ENCODE results near the gene CDT1. TPM values are rescaled to one million over a fixed set of nuclear protein-coding genes. Genes with fewer than 3 reads are reported as not detected.

The CDT1 gene
- total and polyA plus RNA-seq, 5 experiments from 2014 or later, result 0.13 to 0.74 (median 0.36) TPM; not detected in 1

DNA sequence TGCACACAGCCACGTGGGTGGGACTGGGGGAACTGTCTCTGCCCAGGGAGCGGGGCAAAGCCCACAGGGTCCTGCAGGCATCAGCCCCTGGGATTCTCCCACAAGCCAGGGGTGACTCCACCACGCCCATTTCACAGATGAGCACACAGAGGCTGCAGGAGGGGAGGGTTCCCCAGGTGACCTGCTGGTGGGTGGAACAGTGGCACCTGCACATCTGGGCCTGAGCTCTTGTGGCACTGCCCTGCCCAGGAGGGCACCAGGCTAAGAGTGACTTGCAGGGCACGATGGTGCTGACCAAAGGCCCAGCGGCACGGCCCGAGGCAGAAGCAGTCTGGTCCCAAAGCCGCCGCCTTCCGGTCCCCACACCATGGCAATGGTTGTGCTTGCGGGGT is 42.5 kb upstream of the CDT1 start:
- DNase-seq (no peak), ATAC-seq (no peak)
- peaks cover 0 to 3% (median 0%) of the 10 kb centered on the region in 3 donors for H3K36me3 Mint-ChIP-seq
- no peak overlapping the region for H3K4me3 Mint-ChIP-seq
- POLR2A ChIA-PET, result interaction anchor here (2.6 to 4.0 kb wide), 2 partner anchors 10 to 16 kb away, joined by 12 to 15 read pairs; no protein-coding TSS in a partner anchor
- H3K4me1 Mint-ChIP-seq, result peaks cover 7 to 30% (median 17%) of the 10 kb centered on the region in 4 donors
- H3K9me3 Mint-ChIP-seq, result no peaks in the 10 kb centered on the region
- H3K27me3 Mint-ChIP-seq, result no peaks in the 10 kb centered on the region
- no peak overlapping the region for H3K27ac Mint-ChIP-seq

DNA sequence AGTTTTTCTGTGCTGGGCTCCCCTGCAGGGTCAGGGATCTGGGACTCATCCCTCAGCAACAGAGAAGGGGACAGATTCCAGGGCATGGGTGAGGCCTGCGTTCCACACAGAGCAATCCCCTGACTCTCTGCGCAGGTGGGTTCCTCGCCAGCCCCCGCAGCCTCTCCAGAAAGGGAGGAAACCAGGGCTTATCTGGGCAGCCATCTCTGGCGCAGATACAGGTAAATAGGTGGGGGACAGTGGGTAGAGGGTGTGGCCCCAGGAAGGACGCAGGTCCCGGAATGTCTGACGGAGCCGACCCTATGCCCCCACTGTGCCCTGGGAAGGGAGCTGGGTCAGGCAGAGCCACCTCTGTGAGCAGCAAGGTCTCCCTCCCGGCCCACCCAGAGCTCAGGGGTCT is 41.8 kb upstream of the CDT1 start:
- no peaks in the 10 kb centered on the region for H3K27me3 Mint-ChIP-seq
- H3K9me3 Mint-ChIP-seq, result no peaks in the 10 kb centered on the region
- DNase-seq (no peak), ATAC-seq (no peak)
- peaks cover 0 to 3% (median 0%) of the 10 kb centered on the region in 3 donors for H3K36me3 Mint-ChIP-seq
- H3K27ac Mint-ChIP-seq, result no peak overlapping the region
- POLR2A ChIA-PET, result interaction anchor here (1.0 to 4.0 kb wide), 4 partner anchors 9 to 41 kb away, joined by 3 to 15 read pairs (median 4); no protein-coding TSS in a partner anchor
- no peak overlapping the region for H3K4me3 Mint-ChIP-seq
- H3K4me1 Mint-ChIP-seq, result peaks cover 7 to 31% (median 19%) of the 10 kb centered on the region in 4 donors

DNA sequence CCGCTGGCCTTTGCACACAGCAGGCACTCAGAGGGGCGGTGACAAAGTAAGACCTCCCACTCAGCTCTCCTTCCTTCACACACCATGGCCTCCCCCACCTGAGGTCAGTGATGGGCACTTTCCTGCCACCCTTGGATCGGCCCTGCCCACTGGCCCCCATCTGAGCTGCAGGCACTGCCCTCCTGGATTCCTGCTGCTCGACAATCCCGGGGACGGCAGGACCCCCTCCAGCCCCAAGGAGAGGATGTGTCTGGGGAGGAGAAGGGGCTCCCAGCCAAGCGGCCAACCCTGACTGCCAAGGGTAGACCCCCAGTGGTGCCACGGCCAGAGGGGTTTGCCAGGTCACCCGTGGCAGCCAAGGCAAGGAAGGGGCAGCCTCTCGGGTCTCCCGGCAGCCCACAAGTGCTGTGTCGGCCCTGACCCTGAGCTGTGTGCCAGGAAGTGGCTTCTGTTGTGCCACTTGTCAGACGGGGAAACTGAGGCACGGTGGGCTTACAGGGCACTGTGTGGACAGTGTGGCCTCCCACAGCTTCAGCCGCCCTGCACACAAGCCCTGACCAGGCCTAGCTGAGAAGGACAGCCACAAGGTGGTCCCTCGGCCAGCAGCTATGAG is 41.2 kb upstream of the CDT1 start:
- POLR2A ChIA-PET, result interaction anchor here (1.0 to 4.0 kb wide), 4 partner anchors 9 to 40 kb away, joined by 3 to 15 read pairs (median 4); no protein-coding TSS in a partner anchor

DNA sequence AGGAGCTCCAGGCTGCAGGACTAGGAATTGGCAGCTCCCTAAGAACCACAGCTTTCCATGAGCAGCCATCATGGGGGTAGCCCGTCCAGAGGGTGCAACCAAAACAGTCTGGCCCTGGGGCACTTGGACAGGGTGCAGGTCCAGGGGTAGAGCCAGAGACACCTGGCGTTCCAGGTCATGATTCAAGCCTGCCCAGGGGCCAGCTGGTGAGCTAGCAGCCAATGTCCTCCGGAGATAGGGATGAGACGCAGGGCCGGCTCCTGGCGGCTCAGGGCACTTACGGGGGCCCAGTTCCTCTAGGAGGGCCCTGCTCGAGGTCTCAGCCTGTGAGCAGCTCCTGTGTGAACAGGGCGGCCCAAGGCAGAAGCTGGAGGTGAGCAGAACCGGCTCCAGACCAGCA is 40.6 kb upstream of the CDT1 start:
- DNase-seq (no peak), ATAC-seq (no peak)
- POLR2A ChIA-PET, result interaction anchor here (1.2 to 4.0 kb wide), 3 partner anchors 8 to 30 kb away, joined by 3 to 15 read pairs (median 6); no protein-coding TSS in a partner anchor
- H3K4me1 Mint-ChIP-seq, result peaks cover 12 to 37% (median 26%) of the 10 kb centered on the region in 4 donors
- H3K4me3 Mint-ChIP-seq, result no peak overlapping the region
- H3K36me3 Mint-ChIP-seq, result peaks cover 0 to 3% (median 0%) of the 10 kb centered on the region in 3 donors
- no peaks in the 10 kb centered on the region for H3K9me3 Mint-ChIP-seq
- no peak overlapping the region for H3K27ac Mint-ChIP-seq
- no peaks in the 10 kb centered on the region for H3K27me3 Mint-ChIP-seq

More for the DNA sequence above, 41.2 kb upstream of the CDT1 start:
- DNase-seq (no peak), ATAC-seq (no peak)
- no peaks in the 10 kb centered on the region for H3K9me3 Mint-ChIP-seq
- peaks cover 0 to 3% (median 0%) of the 10 kb centered on the region in 3 donors for H3K36me3 Mint-ChIP-seq
- H3K4me3 Mint-ChIP-seq, result no peak overlapping the region
- H3K4me1 Mint-ChIP-seq, result peaks cover 11 to 33% (median 23%) of the 10 kb centered on the region in 4 donors
- no peaks in the 10 kb centered on the region for H3K27me3 Mint-ChIP-seq
- no peak overlapping the region for H3K27ac Mint-ChIP-seq

DNA sequence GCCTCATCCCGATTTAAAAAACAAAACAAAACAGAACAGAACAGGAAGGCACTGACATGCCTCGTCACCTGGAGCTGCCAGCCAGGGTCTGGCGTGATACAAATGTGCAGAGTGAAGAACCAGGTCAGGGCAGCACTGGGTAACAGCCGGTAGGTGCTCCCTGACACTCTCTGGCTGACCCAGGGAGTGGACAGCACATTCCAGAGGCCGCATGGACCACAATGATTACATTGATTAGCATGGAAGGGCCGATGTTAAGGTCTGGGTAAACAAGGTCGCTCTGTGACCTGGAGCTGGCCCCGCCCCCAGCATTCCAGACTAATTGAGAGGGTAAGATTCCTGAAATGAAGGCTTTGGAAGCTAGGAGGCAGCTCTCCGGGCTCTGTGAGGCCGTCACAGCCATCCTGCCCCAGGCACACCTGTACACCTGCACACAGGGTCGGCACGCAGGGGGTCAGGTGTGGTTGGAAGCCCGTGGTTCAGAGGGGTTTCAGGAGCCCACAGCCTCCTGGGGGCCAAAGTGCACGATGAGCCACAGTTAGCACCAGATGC is 40.0 kb upstream of the CDT1 start:
- Mint-ChIP-seq H3K9me3 (no peaks in the 10 kb centered on the region), H3K4me3 (no peak overlapping the region), H3K4me1 (peaks cover 12 to 31% (median 24%) of the 10 kb centered on the region in 4 donors), H3K27ac (no peak overlapping the region), H3K36me3 (peaks cover 0 to 3% (median 0%) of the 10 kb centered on the region in 3 donors), H3K27me3 (no peaks in the 10 kb centered on the region)
- ATAC-seq, result no peak
- no peak for DNase-seq
- POLR2A ChIA-PET, result interaction anchor here (4.0 kb wide), 1 partner anchor 18 kb away, joined by 15 read pairs; no protein-coding TSS in a partner anchor

DNA sequence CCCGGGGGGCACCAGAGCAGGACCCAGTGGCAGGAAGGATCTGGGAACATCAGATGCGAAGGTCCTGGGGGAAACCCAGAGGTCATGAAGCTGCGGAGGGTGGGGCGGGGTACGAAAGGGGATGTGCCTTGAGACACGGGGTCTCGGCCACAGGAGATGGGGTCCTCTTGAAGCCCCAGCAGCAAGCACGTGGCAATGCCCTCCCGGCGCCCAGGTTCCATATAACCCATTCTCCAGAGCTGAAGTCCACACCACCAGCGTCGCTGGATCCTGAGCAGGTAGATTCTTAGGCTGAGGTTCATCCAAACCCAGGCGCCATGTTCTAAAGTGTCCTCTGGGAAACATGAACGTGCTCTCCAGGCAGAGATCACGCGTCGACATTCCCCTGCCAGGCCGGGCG is 39.5 kb upstream of the CDT1 start:
- Mint-ChIP-seq H3K4me3 (no peak overlapping the region), H3K9me3 (no peaks in the 10 kb centered on the region), H3K4me1 (peaks cover 10 to 30% (median 23%) of the 10 kb centered on the region in 4 donors), H3K27me3 (no peaks in the 10 kb centered on the region), H3K36me3 (peaks cover 0 to 3% (median 0%) of the 10 kb centered on the region in 3 donors), H3K27ac (no peak overlapping the region)
- DNase-seq, result no peak
- POLR2A ChIA-PET, result interaction anchor here (4.0 kb wide), 1 partner anchor 19 kb away, joined by 15 read pairs; no protein-coding TSS in a partner anchor
- no peak for ATAC-seq

DNA sequence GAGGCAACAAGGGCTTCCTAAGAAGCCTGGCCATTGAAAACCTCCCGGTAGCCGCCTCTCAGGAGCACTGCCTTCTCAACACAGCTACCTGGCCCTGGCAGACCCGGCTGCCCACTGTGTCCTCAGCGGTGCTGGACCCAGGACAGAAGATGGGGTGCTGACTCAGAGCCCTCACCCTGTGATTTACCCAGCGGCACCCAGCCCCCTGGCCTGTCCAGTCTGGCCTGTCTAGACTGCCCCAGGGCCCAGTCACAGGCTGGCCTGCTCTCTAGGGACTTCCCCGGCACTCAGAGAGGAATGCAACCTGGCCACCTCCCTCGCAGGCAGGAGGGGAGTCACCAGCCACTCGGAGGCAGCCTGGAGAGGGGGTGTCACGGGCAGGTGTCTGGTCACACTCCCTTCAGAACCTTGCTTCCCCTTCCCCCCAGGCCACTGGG is 38.7 kb upstream of the CDT1 start:
- Mint-ChIP-seq H3K27me3 (no peaks in the 10 kb centered on the region), H3K4me1 (peaks cover 9 to 33% (median 25%) of the 10 kb centered on the region in 4 donors), H3K4me3 (no peak overlapping the region), H3K9me3 (no peaks in the 10 kb centered on the region), H3K36me3 (peaks cover 0 to 3% (median 0%) of the 10 kb centered on the region in 3 donors), H3K27ac (no peak overlapping the region)
- ATAC-seq (no peak), DNase-seq (no peak)
- POLR2A ChIA-PET, result interaction anchor here (0.7 kb wide), 1 partner anchor 148 kb away, joined by 4 read pairs; no protein-coding TSS in a partner anchor

DNA sequence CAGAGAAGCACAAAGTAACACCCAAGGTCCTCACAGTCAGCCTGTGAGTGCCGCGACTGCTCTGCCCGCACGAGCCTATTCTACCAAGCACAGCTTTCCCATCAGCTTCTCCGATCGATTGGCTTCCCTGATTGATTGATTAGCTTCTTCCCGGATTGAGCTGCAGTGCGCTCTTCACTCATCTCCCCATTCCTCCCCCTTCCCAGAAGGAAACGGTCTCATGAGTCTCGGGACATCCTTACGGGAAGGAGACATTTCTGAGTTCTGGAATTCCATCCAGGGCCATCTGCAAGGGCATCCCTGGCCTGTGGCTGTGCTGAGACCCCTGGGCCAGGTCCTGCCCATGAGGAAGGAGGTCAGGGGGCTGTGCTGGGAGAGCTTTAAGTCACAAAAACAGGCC is 36.6 kb upstream of the CDT1 start:
- POLR2A ChIA-PET, result interaction anchor here (1.1 to 6.2 kb wide), 3 partner anchors 15 to 22 kb away, joined by 3 to 51 read pairs (median 3); partner anchors contain the start of gene PIEZO1
- ATAC-seq, result no peak

DNA sequence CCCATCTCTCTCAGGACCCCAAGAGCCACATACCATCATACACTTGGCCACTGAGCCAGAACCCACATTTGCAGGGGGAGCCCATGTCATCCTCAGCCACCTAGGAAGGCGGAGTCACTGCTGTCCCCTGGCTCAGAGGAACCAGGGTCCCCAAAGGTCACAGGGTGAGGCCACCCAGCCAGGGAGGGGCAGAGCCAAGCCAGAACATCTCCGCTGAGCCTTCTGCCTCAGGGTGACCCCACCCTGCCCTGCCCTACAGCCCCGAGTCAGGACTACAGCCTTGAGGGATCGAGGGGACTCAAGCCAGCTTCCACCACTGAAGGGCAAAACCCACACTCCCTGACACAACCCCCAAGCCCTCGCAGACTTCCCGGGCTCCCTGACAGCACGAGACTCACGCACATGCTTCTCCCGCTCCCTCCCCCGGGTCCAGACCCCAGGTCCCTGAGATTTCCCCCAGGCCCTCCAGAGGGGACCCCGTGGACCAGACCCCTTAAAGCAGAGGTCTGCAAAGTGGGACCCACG is 36.0 kb upstream of the CDT1 start:
- POLR2A ChIA-PET, result interaction anchor here (1.2 to 6.2 kb wide), 2 partner anchors 15 to 22 kb away, joined by 3 to 51 read pairs; partner anchors contain the start of gene PIEZO1
- DNase-seq (no peak), ATAC-seq (no peak)
- Mint-ChIP-seq H3K27me3 (no peaks in the 10 kb centered on the region), H3K4me3 (peak overlapping the region in 2 of 10 donors; percentile 19 to 29), H3K27ac (peak overlapping the region in 2 of 10 donors; percentile 24 to 38), H3K4me1 (peaks cover 10 to 41% (median 37%) of the 10 kb centered on the region in 4 donors), H3K36me3 (peaks cover 0 to 3% (median 0%) of the 10 kb centered on the region in 3 donors), H3K9me3 (no peaks in the 10 kb centered on the region)

More for the DNA sequence above, 36.6 kb upstream of the CDT1 start:
- Mint-ChIP-seq H3K9me3 (no peaks in the 10 kb centered on the region), H3K27ac (peak overlapping the region in 2 of 10 donors; percentile 35 to 38), H3K27me3 (no peaks in the 10 kb centered on the region), H3K4me3 (no peak overlapping the region), H3K4me1 (peaks cover 10 to 41% (median 37%) of the 10 kb centered on the region in 4 donors), H3K36me3 (peaks cover 0 to 3% (median 0%) of the 10 kb centered on the region in 3 donors)
- DNase-seq, result no peak

DNA sequence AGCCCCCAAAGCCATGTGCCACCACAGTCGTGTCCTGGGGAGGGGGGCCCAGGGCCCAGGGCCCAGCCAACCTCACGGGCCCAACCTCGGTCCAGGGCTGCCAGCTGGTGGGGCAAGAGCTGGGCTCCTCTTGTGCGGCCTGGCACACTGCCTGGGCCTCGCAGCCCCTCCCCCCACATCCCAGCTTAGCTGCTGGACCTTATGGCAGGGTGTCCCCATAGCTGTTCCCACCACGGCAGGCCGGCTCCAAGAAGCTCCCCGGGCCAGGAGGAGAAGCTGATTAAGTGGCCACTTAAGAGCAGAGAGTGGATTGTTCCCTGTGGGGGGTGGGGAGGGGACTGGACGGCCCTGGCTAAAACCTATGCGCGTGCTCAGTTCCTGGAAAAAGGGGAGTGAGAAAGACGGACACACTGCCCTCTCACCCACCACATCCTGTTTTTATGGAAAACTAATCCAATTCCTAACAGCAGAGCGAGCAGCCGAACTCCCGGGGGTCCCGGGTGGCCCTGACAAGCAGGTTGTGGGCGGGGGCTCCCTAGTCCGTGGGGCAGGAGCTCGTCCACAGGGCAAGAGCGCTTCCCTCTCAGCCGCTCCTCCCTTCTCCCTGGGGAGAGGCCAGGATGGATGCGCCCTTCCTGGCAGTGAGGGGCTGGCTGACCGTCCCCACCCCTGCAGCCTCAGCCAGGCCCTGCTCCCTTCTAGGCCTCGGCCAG is 35.4 kb upstream of the CDT1 start:
- no peak for ATAC-seq
- peaks cover 0 to 2% (median 0%) of the 10 kb centered on the region in 3 donors for H3K36me3 Mint-ChIP-seq
- no peak overlapping the region for H3K4me3 Mint-ChIP-seq
- no peaks in the 10 kb centered on the region for H3K27me3 Mint-ChIP-seq
- no peak overlapping the region for H3K27ac Mint-ChIP-seq
- H3K9me3 Mint-ChIP-seq, result no peaks in the 10 kb centered on the region
- H3K4me1 Mint-ChIP-seq, result peaks cover 10 to 41% (median 37%) of the 10 kb centered on the region in 4 donors
- POLR2A ChIA-PET, result interaction anchor here (1.2 to 6.2 kb wide), 2 partner anchors 14 to 23 kb away, joined by 3 to 51 read pairs; partner anchors contain the start of gene PIEZO1
- no peak for DNase-seq

DNA sequence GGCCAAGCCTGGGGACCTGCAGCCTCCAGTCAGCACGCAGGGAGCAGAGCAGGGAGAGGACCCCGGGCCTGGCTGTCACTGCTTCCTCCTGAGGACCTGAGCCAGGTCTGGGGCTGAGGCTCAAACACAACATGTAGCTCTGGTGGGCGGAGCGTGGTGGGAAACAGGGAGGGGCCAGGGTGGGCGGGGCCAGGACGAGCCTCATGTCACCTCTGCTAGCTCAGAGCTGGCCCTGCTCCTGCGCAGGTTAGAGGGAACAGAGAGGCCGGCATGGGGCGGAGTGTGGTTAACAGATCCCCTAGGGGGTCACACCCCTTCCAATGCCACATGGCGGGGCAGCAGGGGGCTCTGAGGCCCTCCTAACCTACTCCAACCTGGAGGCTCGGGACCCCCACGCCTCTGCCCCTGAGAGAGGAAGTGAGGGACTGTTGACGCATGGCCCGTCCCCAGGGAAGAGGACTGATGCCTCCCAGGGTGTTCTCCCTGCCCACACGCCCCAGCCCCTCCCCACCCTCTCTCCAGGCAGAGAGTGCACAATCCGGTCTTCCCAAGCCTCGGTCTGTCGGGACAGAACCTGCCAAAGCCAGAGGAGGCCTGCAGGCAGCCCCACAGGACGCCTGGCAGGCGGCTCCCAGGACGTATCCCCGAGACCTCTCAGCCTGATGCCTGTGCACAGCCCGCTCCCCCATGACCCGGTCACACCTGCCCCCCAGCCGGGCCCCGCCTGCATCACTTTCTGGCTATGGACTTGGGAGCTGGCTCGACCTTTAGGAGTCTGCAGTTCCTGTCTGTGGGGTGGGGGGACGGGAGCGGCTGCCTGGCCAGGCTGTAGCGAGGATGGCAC is 33.8 kb upstream of the CDT1 start:
- Mint-ChIP-seq H3K4me3 (peak overlapping the region in 5 of 10 donors; percentile 18 to 68 (median 56)), H3K27ac (peak overlapping the region in 4 of 10 donors; percentile 38 to 69 (median 56)), H3K36me3 (no peaks in the 10 kb centered on the region), H3K9me3 (no peaks in the 10 kb centered on the region), H3K4me1 (peaks cover 8 to 39% (median 35%) of the 10 kb centered on the region in 4 donors), H3K27me3 (no peaks in the 10 kb centered on the region)
- POLR2A ChIA-PET, result interaction anchor here (0.6 to 6.2 kb wide), 9 partner anchors 10 to 1021 kb away, joined by 3 to 51 read pairs (median 3); partner anchors contain the start of gene PIEZO1
- ATAC-seq, result peak in 1 of 2 donors; percentile 31
- peak in 1 of 10 donors; percentile 28 for DNase-seq
